ENCODE results near the gene EIF2AK2.

The EIF2AK2 gene

DNA sequence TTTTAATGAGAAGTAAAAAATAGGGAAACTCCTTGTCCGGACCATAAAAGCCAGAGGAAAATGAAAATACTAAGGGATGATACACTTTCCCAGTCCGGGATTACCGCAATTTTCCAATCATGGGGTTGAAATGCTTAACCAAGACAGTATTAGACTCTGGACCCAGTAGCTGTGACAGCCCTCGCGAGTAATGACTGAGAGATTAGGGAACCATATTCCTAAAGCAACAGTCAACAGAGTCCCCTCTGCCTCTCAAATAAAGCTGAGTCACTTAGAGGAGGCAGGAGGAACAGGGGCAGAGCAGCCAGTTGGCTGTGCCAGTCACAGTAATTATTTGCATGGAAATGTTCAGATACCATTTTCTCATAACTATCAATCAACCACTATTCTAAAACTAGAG lies 37.6 kb downstream of the EIF2AK2 start:
- no peak for TF ChIP-seq CTCF (IDR thresholded peaks at IDR 0.05; ENCODE audit: borderline replicate concordance, insufficient read depth, low read depth, low read length)
- H3K4me3 ChIP-seq (ENCODE audit: low read depth, low read length), result no peak overlapping the region

GRCh38 chr2:37117566-37117965 lies 39.2 kb downstream of the EIF2AK2 start:
- TF ChIP-seq CTCF (IDR thresholded peaks at IDR 0.05; ENCODE audit: borderline replicate concordance, insufficient read depth, low read depth, low read length), result no peak
- H3K4me3 ChIP-seq (ENCODE audit: low read depth, low read length), result no peak overlapping the region

DNA sequence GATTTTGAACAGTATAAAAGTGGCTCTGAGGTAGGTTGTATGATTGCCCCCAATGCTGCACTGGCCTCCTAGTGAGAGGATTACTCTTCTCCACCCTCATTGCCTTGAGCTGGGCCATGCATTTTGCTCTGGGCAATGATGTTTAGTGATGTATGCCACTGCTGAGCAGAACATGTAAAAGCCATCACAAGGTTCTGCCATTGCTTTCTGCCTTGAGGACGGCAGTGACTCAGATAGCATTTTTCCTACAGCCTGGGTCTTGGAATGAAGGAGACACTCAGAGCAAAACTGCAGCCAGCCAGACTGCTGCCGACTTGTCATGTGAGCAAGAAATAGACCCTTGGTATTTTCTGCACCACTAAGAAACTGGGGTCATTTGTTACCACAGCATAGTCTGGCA lies 44.8 kb downstream of the EIF2AK2 start:
- no peak overlapping the region for H3K4me3 ChIP-seq (ENCODE audit: low read depth, low read length)
- TF ChIP-seq CTCF (IDR thresholded peaks at IDR 0.05; ENCODE audit: borderline replicate concordance, insufficient read depth, low read depth, low read length), result no peak

DNA sequence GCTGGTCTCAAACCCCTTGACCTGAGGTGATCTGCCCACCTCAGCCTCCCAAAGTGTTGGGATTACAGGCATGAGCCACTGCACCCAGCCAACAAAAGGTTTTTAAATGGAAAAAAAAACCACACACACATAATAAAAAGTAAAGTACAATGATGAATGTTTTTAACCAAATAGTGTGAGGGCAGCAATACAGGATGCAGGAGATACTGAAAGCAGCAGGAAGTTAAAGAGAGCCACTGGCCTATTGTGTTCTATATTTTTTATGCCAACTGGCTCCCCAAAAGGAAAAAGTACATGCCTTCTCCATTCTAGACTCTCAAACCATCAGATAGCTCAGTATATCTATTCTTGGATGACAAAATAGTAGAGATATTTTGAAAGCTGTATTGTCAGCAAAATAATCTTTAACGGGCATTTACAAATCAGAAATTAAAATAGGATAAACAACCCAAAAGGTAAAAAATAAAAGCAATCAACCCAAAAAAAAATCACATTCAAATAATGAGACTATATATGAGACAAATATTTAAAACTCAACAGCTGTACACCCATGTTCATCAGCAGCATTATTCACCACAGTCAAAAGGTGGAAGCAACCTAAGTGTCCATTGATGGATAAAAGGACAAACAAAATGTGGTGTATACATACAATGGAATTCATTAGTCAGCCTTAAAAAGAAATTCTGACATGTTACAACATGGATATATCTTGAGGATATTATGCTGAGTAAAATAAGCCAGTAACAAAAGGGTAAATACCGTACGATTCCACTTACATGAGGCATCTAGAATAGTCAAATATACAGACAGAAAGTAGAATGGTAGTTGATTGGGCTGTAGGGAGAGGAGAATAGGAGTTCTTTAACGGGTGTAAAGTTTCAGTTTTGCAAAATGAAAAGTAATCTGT lies 46.2 kb downstream of the EIF2AK2 start:
- no peak for TF ChIP-seq CTCF (IDR thresholded peaks at IDR 0.05; ENCODE audit: borderline replicate concordance, insufficient read depth, low read depth, low read length)
- H3K4me3 ChIP-seq (ENCODE audit: low read depth, low read length), result no peak overlapping the region

GRCh38 chr2:37109523-37109922 lies 47.3 kb downstream of the EIF2AK2 start:
- TF ChIP-seq CTCF (IDR thresholded peaks at IDR 0.05; ENCODE audit: borderline replicate concordance, insufficient read depth, low read depth, low read length), result no peak
- H3K4me3 ChIP-seq (ENCODE audit: low read depth, low read length), result no peak overlapping the region

GRCh38 chr2:37105150-37105549 lies 51.6 kb downstream of the EIF2AK2 start:
- H3K4me3 ChIP-seq (ENCODE audit: low read depth, low read length), result no peak overlapping the region

More at GRCh38 chr2:37105150-37105549, 51.6 kb downstream of the EIF2AK2 start:
- TF ChIP-seq CTCF (IDR thresholded peaks at IDR 0.05; ENCODE audit: borderline replicate concordance, insufficient read depth, low read depth, low read length), result no peak
